Measurements from ENCODE around the gene EXOSC2.

GRCh38 chr9:130681769-130682420, 11.7 kb upstream of the EXOSC2 start:
- TF ChIP-seq CTCF (IDR thresholded peaks at IDR 0.05) (no peak), POLR2A (IDR thresholded peaks at IDR 0.05) (no peak), POLR2AphosphoS5 (IDR thresholded peaks at IDR 0.05) (no peak), EP300 (IDR thresholded peaks at IDR 0.05) (no peak)
